Right cardiac atrium (tissue), 5 donors: Measurements from ENCODE around the gene GLRA2. TPM values are rescaled to one million over a fixed set of nuclear protein-coding genes. Genes with fewer than 3 reads are reported as not detected.
"Not testable (repeated sequence)": the region's sequence is repeated elsewhere in the genome, so short reads cannot be mapped to it uniquely, and the experiment has no call there.

Source experiments
- ATAC-seq, 2 donors: fragments of 200-7000 bp; cut with Tn5 transposase; one replicate each; pipeline versions ENCODE4 v1.8.0 to v1.9.1; 2020; ENCODE audit warnings: moderate library complexity in 2 of 2, mild to moderate bottlenecking in 1 of 2
- DNase-seq, 3 donors: peaks; one replicate each; pipeline ENCODE4 v3.0.0-alpha.2; 2020
- H3K27ac ChIP-seq: one replicate; pipeline ENCODE4 v1.5.1; 2013; ENCODE audit warnings: mild to moderate bottlenecking, low read length, control low read depth, moderate library complexity
- H3K27me3 ChIP-seq: one replicate; pipeline ENCODE4 v1.6.1; 2013; ENCODE audit not compliant: control insufficient read depth, insufficient read depth
- H3K4me1 ChIP-seq: one replicate; pipeline ENCODE4 v1.6.1; 2013; ENCODE audit warnings: low read length; ENCODE audit not compliant: control insufficient read depth, insufficient read depth
- H3K4me3 ChIP-seq: one replicate; pipeline ENCODE4 v1.5.1; 2013; ENCODE audit warnings: low read length, control low read depth
- H3K9me3 ChIP-seq: one replicate; pipeline ENCODE4 v1.6.1; 2013; ENCODE audit warnings: low read length; ENCODE audit not compliant: control insufficient read depth
- WGBS: extraction: QIAGEN DNeasy Blood & Tissue Kit; methylation state at CpG from one replicate; pipeline ENCODE4 v1.1.7; 2013; 5-methylcytosine and 5-hydroxymethylcytosine counted together
- intact Hi-C, 4 donors: fragments of 100-400 bp; cut with DNase I; formaldehyde crosslinking; loops; one replicate each; pipeline versions ENCODE4 v1.11.0 to v1.14.0; 2022 to 2023
- polyA plus RNA-seq: library from polyadenylated mRNA; stranded (reverse); fragments of 200-250 nt; gene quantifications from one replicate; pipeline ENCODE4 v1.2.3, GENCODE V29; 2013
- total RNA-seq, 4 donors: library from RNA; stranded (reverse); fragmentation: NEBNext Ultra II Directional; extraction: Animal tissue kit (Norgen Biotek cat#: 25700); gene quantifications; one replicate each; pipeline ENCODE4 v1.2.1, GENCODE V29; 2021
- donor health status: healthy with polysubstance abuse.
- donor health status: DM: no; HTN: yes; CAD: no.
- donor health status: DM: no; HTN: no; CAD: no.
- donor health status: DM: no; HTN: yes; CAD: no; lungs with severe emphysema.
- donor health status: DM: yes; HTN: yes; CAD: no.

The GLRA2 gene
- total and polyA plus RNA-seq, 5 donors, result not detected

GRCh38 chrX:14591976-14592375, 62.6 kb downstream of the GLRA2 start:
- H3K27me3 ChIP-seq, result no peaks in the 10 kb centered on the region
- no peak for ATAC-seq
- H3K4me1 ChIP-seq, result no peaks in the 10 kb centered on the region
- H3K4me3 ChIP-seq, result no peak overlapping the region
- no peaks in the 10 kb centered on the region for H3K9me3 ChIP-seq
- intact Hi-C loops, result no loop called here
- H3K27ac ChIP-seq, result no peak overlapping the region
- DNase-seq, result no peak
- 69% methylated on average over 2 of the region's 2 CpGs for WGBS

GRCh38 chrX:14594521-14594920, 65.2 kb downstream of the GLRA2 start:
- Histone ChIP-seq H3K27ac (no peak overlapping the region), H3K4me1 (no peaks in the 10 kb centered on the region), H3K27me3 (no peaks in the 10 kb centered on the region), H3K9me3 (no peaks in the 10 kb centered on the region), H3K4me3 (no peak overlapping the region)
- intact Hi-C loops, result no loop called here
- no peak for DNase-seq
- no peak for ATAC-seq

- DNase-seq (no peak), ATAC-seq (no peak)
- H3K4me3 ChIP-seq, result no peak overlapping the region
- no peaks in the 10 kb centered on the region for H3K4me1 ChIP-seq
- intact Hi-C loops, result no loop called here
- WGBS, result 64% methylated on average over 3 of the region's 3 CpGs
- no peak overlapping the region for H3K27ac ChIP-seq
- no peaks in the 10 kb centered on the region for H3K27me3 ChIP-seq
- no peaks in the 10 kb centered on the region for H3K9me3 ChIP-seq
Measured at GRCh38 chrX:14598330-14598729, 69.0 kb downstream of the GLRA2 start.

GRCh38 chrX:14607446-14607985, 78.2 kb downstream of the GLRA2 start:
- no peak for ATAC-seq
- H3K4me1 ChIP-seq, result no peaks in the 10 kb centered on the region
- no peaks in the 10 kb centered on the region for H3K27me3 ChIP-seq
- no peak overlapping the region for H3K27ac ChIP-seq
- no peak for DNase-seq
- no peaks in the 10 kb centered on the region for H3K9me3 ChIP-seq
- 55% methylated on average over 3 of the region's 3 CpGs for WGBS
- intact Hi-C loops, result no loop called here
- H3K4me3 ChIP-seq, result no peak overlapping the region

GRCh38 chrX:14612450-14612849, 83.1 kb downstream of the GLRA2 start:
- H3K4me1 ChIP-seq, DNase-seq, H3K9me3 ChIP-seq, H3K4me3 ChIP-seq, ATAC-seq, H3K27ac ChIP-seq, intact Hi-C loops, H3K27me3 ChIP-seq: not testable (repeated sequence)
- WGBS, result 95% methylated on average over 5 of the region's 5 CpGs

GRCh38 chrX:14616301-14616700, 87.0 kb downstream of the GLRA2 start:
- no peaks in the 10 kb centered on the region for H3K4me1 ChIP-seq
- no peak for ATAC-seq
- no peak overlapping the region for H3K27ac ChIP-seq
- WGBS, result 52% methylated on average over 4 of the region's 4 CpGs
- no peak overlapping the region for H3K4me3 ChIP-seq
- no peaks in the 10 kb centered on the region for H3K27me3 ChIP-seq
- intact Hi-C loops, result no loop called here
- H3K9me3 ChIP-seq, result no peaks in the 10 kb centered on the region
- DNase-seq, result no peak

- 23% methylated on average over 4 of the region's 4 CpGs for WGBS
- H3K27me3 ChIP-seq, result no peaks in the 10 kb centered on the region
- no peaks in the 10 kb centered on the region for H3K4me1 ChIP-seq
- no peak overlapping the region for H3K4me3 ChIP-seq
- H3K27ac ChIP-seq, result no peak overlapping the region
- no peak for ATAC-seq
- intact Hi-C loops, result no loop called here
- H3K9me3 ChIP-seq, result no peaks in the 10 kb centered on the region
- DNase-seq, result no peak
Measured at GRCh38 chrX:14616836-14617235, 87.5 kb downstream of the GLRA2 start.

- Histone ChIP-seq H3K4me1 (no peaks in the 10 kb centered on the region), H3K4me3 (no peak overlapping the region), H3K27ac (no peak overlapping the region), H3K9me3 (no peaks in the 10 kb centered on the region), H3K27me3 (no peaks in the 10 kb centered on the region)
- intact Hi-C loops, result no loop called here
- ATAC-seq (no peak), DNase-seq (no peak)
- WGBS, result 23% methylated on average over 5 of the region's 5 CpGs
Measured at GRCh38 chrX:14618177-14618965, 89.0 kb downstream of the GLRA2 start.

GRCh38 chrX:14630733-14631132, 101.4 kb downstream of the GLRA2 start:
- intact Hi-C loops, result no loop called here
- H3K9me3 ChIP-seq, result no peaks in the 10 kb centered on the region
- ATAC-seq (no peak), DNase-seq (no peak)
- no peaks in the 10 kb centered on the region for H3K4me1 ChIP-seq
- H3K27ac ChIP-seq, result no peak overlapping the region
- no peak overlapping the region for H3K4me3 ChIP-seq
- no peaks in the 10 kb centered on the region for H3K27me3 ChIP-seq
- WGBS, result 31% methylated on average over 3 of the region's 3 CpGs

- WGBS, result 86% methylated on average over 4 of the region's 4 CpGs
- Histone ChIP-seq H3K4me3 (no peak overlapping the region), H3K27ac (no peak overlapping the region), H3K4me1 (no peaks in the 10 kb centered on the region), H3K9me3 (no peaks in the 10 kb centered on the region), H3K27me3 (no peaks in the 10 kb centered on the region)
- DNase-seq (no peak), ATAC-seq (no peak)
- intact Hi-C loops, result no loop called here
Measured at GRCh38 chrX:14641681-14642655, 112.6 kb downstream of the GLRA2 start.

- 79% methylated on average over 2 of the region's 2 CpGs for WGBS
- intact Hi-C loops, result no loop called here
- DNase-seq (no peak), ATAC-seq (no peak)
- H3K27ac ChIP-seq, result no peak overlapping the region
- no peaks in the 10 kb centered on the region for H3K4me1 ChIP-seq
- H3K27me3 ChIP-seq, result no peaks in the 10 kb centered on the region
- no peaks in the 10 kb centered on the region for H3K9me3 ChIP-seq
- no peak overlapping the region for H3K4me3 ChIP-seq
Measured at GRCh38 chrX:14660970-14661369, 131.6 kb downstream of the GLRA2 start.
